ENCODE measurements around the gene ART3. TPM values are rescaled to one million over a fixed set of nuclear protein-coding genes. Genes with fewer than 3 reads are reported as not detected.

Gene ART3
- total and polyA plus RNA-seq, 2 of the 8 experiments (the other 6 are each of a cell fraction or from before 2014, with no cell fraction given), result 0.21 to 0.63 TPM

- H4K5ac ChIP-seq (ENCODE audit: insufficient read length, low read depth, low read length), result no peak overlapping the region
- no peak overlapping the region for H4K8ac ChIP-seq (ENCODE audit: extremely low read depth, insufficient read depth, low read length)
- 95% methylated on average over 1 of the region's 1 CpG; no CpG with 5 or more reads in 1 of the 2 experiments for WGBS, 2 experiments (ENCODE audit: extremely low coverage in 1 of 2, insufficient coverage in 1 of 2, insufficient read length in 1 of 2, insufficient replicate concordance in 2 of 2, low coverage in 1 of 2, low lambda C conversion rate in 2 of 2, missing lambda C conversion rate in 1 of 2)
- H4K20me1 ChIP-seq (replicated peaks in 1 of 2; ENCODE audit: control insufficient read depth in 1 of 2, insufficient read depth in 2 of 2, low read length in 2 of 2), result no peaks in the 10 kb centered on the region
- no peak overlapping the region for H2BK15ac ChIP-seq (ENCODE audit: low read length)
- no peak overlapping the region for H3K23ac ChIP-seq (ENCODE audit: insufficient read length)
- no peak overlapping the region for H2BK120ac ChIP-seq (replicated peaks; ENCODE audit: low read depth, low read length)
- no peak overlapping the region for H3K14ac ChIP-seq (ENCODE audit: insufficient read length)
- DNase-seq (ENCODE audit: low read depth in 1 of 2, low spot score in 2 of 2) (no peak), FAIRE-seq (no peak)
- H2AFZ ChIP-seq (ENCODE audit: low read length), result no peak overlapping the region
- ChIA-PET CTCF (ENCODE audit: partially characterized antibody) (interaction anchor here (2.2 kb wide), 1 partner anchor 64 kb away, joined by 16 read pairs; no protein-coding TSS in a partner anchor), POLR2A (ENCODE audit: partially characterized antibody) (no interaction called here)
- H3K27ac ChIP-seq (ENCODE audit: low read depth, low read length), result no peak overlapping the region
- no peak overlapping the region for H3K4ac ChIP-seq (replicated peaks; ENCODE audit: insufficient read length, low read depth, low read length)
- H3K4me1 ChIP-seq (replicated peaks in 1 of 4; ENCODE audit: control insufficient read depth in 3 of 4, insufficient read depth in 4 of 4, low read length in 3 of 4), result peaks cover 0 to 11% (median 7%) of the 10 kb centered on the region in 4 experiments; a peak in 3 of 7 replicates
- H2AK5ac ChIP-seq (ENCODE audit: low read depth, low read length), result no peak overlapping the region
- H2BK5ac ChIP-seq (ENCODE audit: low read depth, low read length), result no peak overlapping the region
- no peaks in the 10 kb centered on the region for H3K36me3 ChIP-seq (ENCODE audit: control insufficient read depth in 2 of 4, insufficient read depth in 4 of 4, low read length in 3 of 4)
- H3K9me3 ChIP-seq (ENCODE audit: insufficient read depth in 2 of 2, low read depth in 1 of 2, low read length in 1 of 2), result no peaks in the 10 kb centered on the region
- H3K56ac ChIP-seq (replicated peaks; ENCODE audit: insufficient read length, low read depth, low read length), result no peak overlapping the region
- H3K79me2 ChIP-seq (ENCODE audit: control insufficient read depth in 1 of 2, insufficient read depth in 2 of 2, low read length in 2 of 2), result no peaks in the 10 kb centered on the region
- H4K91ac ChIP-seq (replicated peaks; ENCODE audit: insufficient read length, low read length), result no peak overlapping the region
- H3K4me2 ChIP-seq (ENCODE audit: insufficient read depth in 1 of 2, low read depth in 2 of 2, low read length in 2 of 2), result no peak overlapping the region
- H3K27me3 ChIP-seq (replicated peaks in 1 of 4; ENCODE audit: control insufficient read depth in 3 of 4, extremely low read depth in 1 of 4, insufficient read depth in 3 of 4, low read length in 3 of 4), result peaks cover 0 to 2% (median 0%) of the 10 kb centered on the region in 4 experiments; a peak in 1 of 7 replicates
- no peak overlapping the region for H3K9ac ChIP-seq (replicated peaks in 1 of 4; ENCODE audit: extremely low read depth in 1 of 4, low read depth in 3 of 4, low read length in 3 of 4)
- H3K23me2 ChIP-seq (ENCODE audit: low read depth, low read length), result no peaks in the 10 kb centered on the region
- no peaks in the 10 kb centered on the region for H3K79me1 ChIP-seq (ENCODE audit: low read depth, low read length)
- no peak overlapping the region for H2BK20ac ChIP-seq (ENCODE audit: low read length)
- H3K4me3 ChIP-seq (ENCODE audit: extremely low read depth in 1 of 4, insufficient read depth in 2 of 4, low read depth in 3 of 4, low read length in 4 of 4), result no peak overlapping the region
- no peak overlapping the region for H2BK12ac ChIP-seq (ENCODE audit: low read depth, low read length)
- H3K18ac ChIP-seq (ENCODE audit: extremely low read depth, low read length), result no peak overlapping the region
- TF ChIP-seq HDAC6 (IDR thresholded peaks at IDR 0.05; ENCODE audit: low read depth, low read length) (no peak), TCF12 (IDR thresholded peaks at IDR 0.05; ENCODE audit: low read depth, low read length) (no peak), CBX8 (IDR thresholded peaks at IDR 0.05; ENCODE audit: borderline replicate concordance, low read depth, low read length) (no peak), KDM1A (IDR thresholded peaks at IDR 0.05; ENCODE audit: borderline replicate concordance, low read length) (no peak), JUND (IDR thresholded peaks at IDR 0.05; ENCODE audit: low read length) (no peak), KDM4A (IDR thresholded peaks at IDR 0.05; ENCODE audit: low read depth, low read length, severe bottlenecking) (no peak), ATF2 (IDR thresholded peaks at IDR 0.05; ENCODE audit: low read length) (no peak), SP2 (IDR thresholded peaks at IDR 0.05; ENCODE audit: low read length) (no peak), RXRA (IDR thresholded peaks at IDR 0.05; ENCODE audit: insufficient read depth, low read depth, low read length) (no peak), TAF1 (IDR thresholded peaks at IDR 0.05; ENCODE audit: low read depth, low read length) (no peak), SIN3A (conservative IDR thresholded peaks at IDR 0.05 in 1 of 2, IDR thresholded peaks at IDR 0.05 in 1 of 2; ENCODE audit: low read depth in 1 of 2, low read length in 2 of 2) (no peak), SP4 (IDR thresholded peaks at IDR 0.05; ENCODE audit: low read length) (no peak), NRF1 (IDR thresholded peaks at IDR 0.05; ENCODE audit: low read depth, low read length) (no peak)
These were observed 14.8 kb upstream of the ART3 start for GRCh38 chr4:76059750-76060149.
